IMR-90 (cell line): ENCODE measurements around the gene ZNF346. TPM values are rescaled to one million over a fixed set of nuclear protein-coding genes. Genes with fewer than 3 reads are reported as not detected.

Experiments used
- ATAC-seq: fragments of 200-7000 bp; cut with Tn5 transposase; 2 replicates; pipeline ENCODE4 v1.9.1; 2020; ENCODE audit warnings: low read depth, mild to moderate bottlenecking, moderate library complexity
- BruUV-seq: library from RNA; stranded (reverse); fragments of 400-500 nt; replicated peaks from 2 replicates; lab custom pipeline; 2021; lab: Mats Ljungman, UMichigan
- CTCF ChIA-PET: fragments of 300-600 bp; formaldehyde crosslinking; extraction: SDS; loops from one replicate; lab custom pipeline; 2021; ENCODE audit warnings: antibody characterized with exemption; lab: Yijun Ruan, JAX
- POLR2A ChIA-PET: fragments of 300-600 bp; sonication (Branson Sonifier 250); formaldehyde crosslinking; loops from one replicate; lab custom pipeline; 2022; ENCODE audit warnings: antibody characterized with exemption; ENCODE audit not compliant: unreplicated experiment; lab: Charles Lee
- DNase-seq: peaks from one replicate; pipeline ENCODE4 v3.0.0; 2013
- H2AFZ ChIP-seq: replicated peaks from 2 replicates; pipeline ENCODE3; 2013; ENCODE audit warnings: low read length, mild to moderate bottlenecking; ENCODE audit not compliant: poor library complexity
- H2AK5ac ChIP-seq: 2 replicates; pipeline ENCODE4 v1.6.1; 2013; ENCODE audit warnings: low read depth, low read length, inconsistent platforms
- H2AK9ac ChIP-seq: replicated peaks from 2 replicates; pipeline ENCODE3; 2013; ENCODE audit warnings: mild to moderate bottlenecking, low read depth, low read length, moderate library complexity; ENCODE audit not compliant: poor library complexity
- H2BK120ac ChIP-seq: 2 replicates; pipeline ENCODE4 v1.6.1; 2013; ENCODE audit warnings: low read depth, low read length, inconsistent platforms
- H2BK15ac ChIP-seq: 3 replicates; pipeline ENCODE4 v1.6.1; 2013; ENCODE audit warnings: low read depth, low read length, inconsistent platforms
- H2BK20ac ChIP-seq: 2 replicates; pipeline ENCODE4 v1.6.1; 2013; ENCODE audit warnings: low read depth, mild to moderate bottlenecking, inconsistent platforms, low read length, moderate library complexity
- H2BK5ac ChIP-seq: 2 replicates; pipeline ENCODE4 v1.6.1; 2013; ENCODE audit warnings: mild to moderate bottlenecking, low read depth, low read length, inconsistent platforms; ENCODE audit not compliant: poor library complexity, severe bottlenecking
- H3K14ac ChIP-seq: replicated peaks from 2 replicates; pipeline ENCODE4 v1.6.1; 2013; ENCODE audit warnings: low read depth, low read length, inconsistent platforms
- H3K18ac ChIP-seq: 2 replicates; pipeline ENCODE4 v1.6.1; 2013; ENCODE audit warnings: low read depth, low read length, control low read depth
- H3K23ac ChIP-seq: 2 replicates; pipeline ENCODE4 v1.6.1; 2013; ENCODE audit warnings: low read depth, low read length, inconsistent platforms
- H3K27ac ChIP-seq: 2 replicates; pipeline ENCODE4 v1.5.1; 2013; ENCODE audit warnings: mild to moderate bottlenecking, control low read depth, low read length; ENCODE audit not compliant: insufficient read depth
- H3K27me3 ChIP-seq: 2 replicates; pipeline ENCODE4 v1.6.1; 2013; ENCODE audit warnings: low read length; ENCODE audit not compliant: control insufficient read depth, insufficient read depth
- H3K36me3 ChIP-seq: 2 replicates; pipeline ENCODE4 v1.6.1; 2013; ENCODE audit warnings: low read length, mixed read lengths; ENCODE audit not compliant: control insufficient read depth, insufficient read depth
- H3K4ac ChIP-seq: 2 replicates; pipeline ENCODE4 v1.6.1; 2013; ENCODE audit warnings: low read depth, low read length, inconsistent platforms
- H3K4me1 ChIP-seq: 2 replicates; pipeline ENCODE4 v1.6.1; 2013; ENCODE audit warnings: low read length, mixed read lengths; ENCODE audit not compliant: control insufficient read depth, insufficient read depth
- H3K4me2 ChIP-seq: 2 replicates; pipeline ENCODE4 v1.6.1; 2013; ENCODE audit warnings: low read depth, mild to moderate bottlenecking, control low read depth, low read length, moderate library complexity
- H3K4me3 ChIP-seq: 2 replicates; pipeline ENCODE4 v1.5.1; 2013; ENCODE audit warnings: low read depth, mild to moderate bottlenecking, control low read depth, low read length, moderate library complexity; ENCODE audit not compliant: insufficient read depth
- H3K56ac ChIP-seq: 2 replicates; pipeline ENCODE4 v1.6.1; 2013; ENCODE audit warnings: low read length, inconsistent platforms; ENCODE audit not compliant: insufficient read depth; ENCODE audit errors: extremely low read depth
- H3K79me1 ChIP-seq, 2 experiments: 2 replicates each; pipeline ENCODE4 v1.6.1; 2013; ENCODE audit warnings: low read length in 2 of 2, inconsistent platforms in 1 of 2, low read depth in 1 of 2
- H3K9ac ChIP-seq: 2 replicates; pipeline ENCODE4 v1.6.1; 2013; ENCODE audit warnings: low read depth, low read length, control low read depth
- H3K9me1 ChIP-seq: 2 replicates; pipeline ENCODE4 v1.6.1; 2013; ENCODE audit warnings: low read length, inconsistent platforms; ENCODE audit not compliant: insufficient read depth
- H3K9me3 ChIP-seq: 2 replicates; pipeline ENCODE4 v1.6.1; 2013; ENCODE audit warnings: low read length; ENCODE audit not compliant: control insufficient read depth, insufficient read depth
- H4K20me1 ChIP-seq: 2 replicates; pipeline ENCODE4 v1.6.1; 2013; ENCODE audit warnings: low read length, inconsistent platforms; ENCODE audit not compliant: insufficient read depth
- H4K5ac ChIP-seq: 2 replicates; pipeline ENCODE4 v1.6.1; 2013; ENCODE audit warnings: mild to moderate bottlenecking, low read depth, low read length, control low read depth
- H4K8ac ChIP-seq, 2 experiments: 2 replicates each; pipeline ENCODE4 v1.6.1; 2013; ENCODE audit warnings: low read depth in 2 of 2, low read length in 2 of 2, control low read depth in 1 of 2, inconsistent platforms in 1 of 2
- H4K91ac ChIP-seq: 2 replicates; pipeline ENCODE4 v1.6.1; 2013; ENCODE audit warnings: low read depth, low read length, inconsistent platforms; ENCODE audit not compliant: insufficient read depth
- FOS ChIP-seq: fragments of 150-350 bp; IDR thresholded peaks from 2 replicates; pipeline ENCODE4 v1.6.1; 2016; ENCODE audit warnings: low read depth, low read length
- WGBS, 2 experiments: methylation state at CpG; one replicate each; pipeline versions ENCODE4 v1.1.5 to v1.1.7; 2013; ENCODE audit warnings: missing lambda C conversion rate in 2 of 2; ENCODE audit not compliant: insufficient read length in 1 of 2; ENCODE audit errors: extremely low coverage in 2 of 2; 5-methylcytosine and 5-hydroxymethylcytosine counted together
- dilution Hi-C: fragments of 300-500 bp; cut with HindIII; formaldehyde crosslinking; loops from one replicate; pipeline ENCODE4 v1.14.3; 2018; ENCODE audit warnings: low sequenced_read_pairs; ENCODE audit not compliant: unreplicated experiment
- in situ Hi-C: fragments of 300-500 bp; cut with MboI; formaldehyde crosslinking; loops from 3 replicates; pipeline ENCODE4 v1.14.3; 2019; ENCODE audit warnings: low sequenced_read_pairs, inconsistent platforms, mixed read lengths
- intact Hi-C: fragments of 100-400 bp; cut with micrococcal nuclease; formaldehyde crosslinking; loops from 2 replicates; pipeline ENCODE4 v1.10.0; 2022
- polyA plus RNA-seq, 3 experiments: library from polyadenylated mRNA; depleted of rRNA; stranded (reverse); fragments of >200 nt; gene quantifications; 2 replicates each; pipeline ENCODE4 v1.2.3, GENCODE V29; 2012; ENCODE audit warnings: low replicate concordance in 1 of 3
- total RNA-seq: library from RNA; depleted of rRNA; stranded (reverse); fragments of >200 nt; gene quantifications from 2 replicates; pipeline ENCODE4 v1.2.3, GENCODE V29; 2012
- TF ChIP-seq, protein P1 (sequence below): fragments of 150-350 bp; IDR thresholded peaks from 2 replicates; pipeline ENCODE4 v1.6.1; 2017; ENCODE audit warnings: mild to moderate bottlenecking, antibody characterized with exemption, low read length, low read depth

Gene ZNF346
- total and polyA plus RNA-seq, 2 of the 4 experiments (the other 2 are of a cell fraction) = 15.1 to 17.0 TPM

DNA sequence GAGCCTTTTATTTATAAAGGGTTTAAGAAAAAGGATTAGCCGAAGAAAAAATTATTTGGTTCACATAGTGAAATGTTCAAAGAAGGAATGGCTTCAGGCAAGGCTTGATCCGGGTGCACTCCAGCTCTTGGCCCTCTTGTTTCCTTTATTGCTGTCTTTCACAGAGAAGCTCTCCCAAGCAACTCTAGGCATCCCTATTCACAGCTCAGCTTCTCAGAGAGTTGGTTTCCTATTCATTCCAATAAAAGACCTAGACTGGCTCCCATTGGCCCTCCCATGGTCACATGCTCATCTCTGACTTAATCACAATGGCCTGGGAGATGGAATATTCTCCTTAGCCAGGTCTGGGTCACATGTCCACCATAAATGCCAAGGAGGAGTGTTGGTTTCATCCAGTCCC lies 54.8 kb downstream of the ZNF346 start:
- no peak overlapping the region for H4K5ac ChIP-seq
- no peak overlapping the region for H3K4ac ChIP-seq
- no peak overlapping the region for H3K56ac ChIP-seq
- no peaks in the 10 kb centered on the region for H3K27me3 ChIP-seq
- H4K20me1 ChIP-seq = no peaks in the 10 kb centered on the region
- dilution Hi-C loops (no loop called here), in situ Hi-C loops (no loop called here), intact Hi-C loops (no loop called here)
- no peak overlapping the region for H2BK120ac ChIP-seq
- CTCF ChIA-PET = no interaction called here
- no peak overlapping the region for H3K14ac ChIP-seq
- H3K4me2 ChIP-seq = no peak overlapping the region
- BruUV-seq = no TSS peak
- TF ChIP-seq FOS = no peak
- TF ChIP-seq, protein P1, sequence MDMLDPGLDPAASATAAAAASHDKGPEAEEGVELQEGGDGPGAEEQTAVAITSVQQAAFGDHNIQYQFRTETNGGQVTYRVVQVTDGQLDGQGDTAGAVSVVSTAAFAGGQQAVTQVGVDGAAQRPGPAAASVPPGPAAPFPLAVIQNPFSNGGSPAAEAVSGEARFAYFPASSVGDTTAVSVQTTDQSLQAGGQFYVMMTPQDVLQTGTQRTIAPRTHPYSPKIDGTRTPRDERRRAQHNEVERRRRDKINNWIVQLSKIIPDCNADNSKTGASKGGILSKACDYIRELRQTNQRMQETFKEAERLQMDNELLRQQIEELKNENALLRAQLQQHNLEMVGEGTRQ = peak; percentile 71
- POLR2A ChIA-PET = no interaction called here
- peak; percentile 37; the same call in 1 of the 2 replicates for ATAC-seq
- no peak overlapping the region for H2AK5ac ChIP-seq
- no peak overlapping the region for H2AFZ ChIP-seq
- 100% methylated on average over 1 to 2 of the region's 2 CpGs for WGBS, 2 experiments
- H3K9ac ChIP-seq = no peak overlapping the region
- no peak overlapping the region for H3K4me3 ChIP-seq
- H2BK15ac ChIP-seq = no peak overlapping the region
- H3K18ac ChIP-seq = no peak overlapping the region
- H2BK5ac ChIP-seq = no peak overlapping the region
- 0 out of 2 replicates have a peak, but pooled peaks cover 1% of the 10 kb centered on the region for H3K36me3 ChIP-seq
- H3K4me1 ChIP-seq = no peaks in the 10 kb centered on the region
- DNase-seq = no peak
- no peaks in the 10 kb centered on the region for H3K79me1 ChIP-seq
- H3K23ac ChIP-seq = no peak overlapping the region
- no peaks in the 10 kb centered on the region for H3K9me3 ChIP-seq
- no peak overlapping the region for H4K8ac ChIP-seq
- H2AK9ac ChIP-seq = no peak overlapping the region
- no peak overlapping the region for H3K27ac ChIP-seq
- no peak overlapping the region for H2BK20ac ChIP-seq
- no peaks in the 10 kb centered on the region for H3K9me1 ChIP-seq
- no peak overlapping the region for H4K91ac ChIP-seq
